Breast epithelium (tissue), 4 donors: ENCODE results near the gene KRT78. TPM values are rescaled to one million over a fixed set of nuclear protein-coding genes. Genes with fewer than 3 reads are reported as not detected.

Source experiments
- DNase-seq, 2 donors: peaks; one replicate each; pipeline ENCODE4 v3.0.0-alpha.2; 2019; ENCODE audit warnings: low spot score in 2 of 2
- H3K27ac ChIP-seq, 2 donors: fragments of 200-600 bp; sonication (generic) in 1 of 2; one replicate each; pipeline ENCODE4 v1.5.1; 2016 to 2019; ENCODE audit warnings: mild to moderate bottlenecking in 1 of 2
- H3K27me3 ChIP-seq, 2 donors: fragments of 200-600 bp; sonication (generic) in 1 of 2; one replicate each; pipeline versions ENCODE4 v1.5.1 to v1.6.0; 2017 to 2019; ENCODE audit warnings: control low read depth in 1 of 2, mild to moderate bottlenecking in 1 of 2
- H3K36me3 ChIP-seq: fragments of 200-600 bp; one replicate; pipeline ENCODE4 v1.5.1; 2019
- H3K4me1 ChIP-seq, 2 donors: fragments of 200-600 bp; sonication (generic); one replicate each; pipeline ENCODE4 v1.5.1; 2016 to 2019; ENCODE audit warnings: control low read depth in 1 of 2
- H3K4me3 ChIP-seq, 3 donors: fragments of 200-600 bp; sonication (generic); 1 replicate in 2 of 3; 2 replicates in 1 of 3; pipeline ENCODE4 v1.5.1; 2016 to 2019; ENCODE audit warnings: mild to moderate bottlenecking in 3 of 3, moderate library complexity in 2 of 3
- H3K9me3 ChIP-seq, 2 donors: fragments of 200-600 bp; sonication (generic) in 1 of 2; one replicate each; pipeline ENCODE4 v1.5.1; 2016 to 2019; ENCODE audit warnings: control low read depth in 1 of 2
- CTCF ChIP-seq, 3 donors: fragments of 450-650 bp; IDR thresholded peaks; one replicate each; pipeline ENCODE4 v1.5.1; 2016 to 2017; ENCODE audit warnings: antibody characterized with exemption in 3 of 3, mild to moderate bottlenecking in 3 of 3, moderate library complexity in 3 of 3
- POLR2A ChIP-seq: fragments of 450-650 bp; IDR thresholded peaks from one replicate; pipeline ENCODE4 v1.6.1; 2016; ENCODE audit warnings: antibody characterized with exemption, mild to moderate bottlenecking, moderate library complexity
- POLR2AphosphoS5 ChIP-seq, 3 donors: sonication (generic); formaldehyde crosslinking; IDR thresholded peaks; one replicate each; pipeline ENCODE4 v1.6.1; 2017; ENCODE audit warnings: antibody characterized with exemption in 3 of 3
- intact Hi-C: fragments of 100-400 bp; cut with DNase I; formaldehyde crosslinking; loops from one replicate; pipeline ENCODE4 v1.15.1; 2023; ENCODE audit warnings: low total_unique reads
- total RNA-seq, 3 donors: library from RNA; depleted of rRNA; stranded (reverse); fragments of >200 nt; gene quantifications; one replicate each; pipeline ENCODE4 v1.1.0, GENCODE V29; 2016

The KRT78 gene
- total RNA-seq, 3 donors from 2014 or later, result 2.0 TPM; not detected in 2

- Histone ChIP-seq H3K36me3 (no peaks in the 10 kb centered on the region), H3K4me1 (no peaks in the 10 kb centered on the region), H3K27me3 (peaks cover 0 to 4% of the 10 kb centered on the region in 2 donors), H3K4me3 (no peak overlapping the region), H3K27ac (no peak overlapping the region), H3K9me3 (no peaks in the 10 kb centered on the region)
- TF ChIP-seq POLR2A (no peak), POLR2AphosphoS5 (IDR thresholded peaks at IDR 0.05) (no peak), CTCF (IDR thresholded peaks at IDR 0.05) (no peak)
- no peak for DNase-seq
- intact Hi-C loops, result no loop called here
Observed at GRCh38 chr12:52818887-52819420, 29.8 kb downstream of the KRT78 start.

DNA sequence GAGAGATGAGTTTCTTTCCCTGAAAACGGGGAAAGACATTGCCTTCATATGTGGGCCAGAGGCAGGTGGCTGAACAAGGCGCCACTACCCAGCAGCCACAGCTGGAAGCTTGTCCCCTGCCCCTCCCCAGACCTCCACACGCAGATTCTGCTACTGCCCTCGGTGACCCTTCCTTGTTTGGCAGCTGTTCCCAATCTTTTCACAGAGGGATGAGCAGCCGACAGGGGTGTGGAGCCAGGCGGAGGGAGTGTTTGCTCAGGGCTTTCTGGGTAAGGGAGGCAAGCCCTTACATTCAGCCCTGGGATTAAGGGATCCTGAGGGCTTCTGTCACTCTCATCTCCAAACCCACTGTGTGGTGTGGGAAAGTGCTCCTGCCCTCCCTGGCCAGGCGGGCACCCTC lies 30.4 kb downstream of the KRT78 start:
- no peak for TF ChIP-seq POLR2A
- TF ChIP-seq POLR2AphosphoS5 (IDR thresholded peaks at IDR 0.05), result no peak
- no peak for TF ChIP-seq CTCF (IDR thresholded peaks at IDR 0.05)
- no peaks in the 10 kb centered on the region for H3K4me1 ChIP-seq
- no peaks in the 10 kb centered on the region for H3K9me3 ChIP-seq
- DNase-seq, result no peak
- H3K4me3 ChIP-seq, result no peak overlapping the region
- H3K27me3 ChIP-seq, result peaks cover 0 to 4% of the 10 kb centered on the region in 2 donors
- H3K27ac ChIP-seq, result no peak overlapping the region
- H3K36me3 ChIP-seq, result no peaks in the 10 kb centered on the region
- intact Hi-C loops, result no loop called here

GRCh38 chr12:52817699-52818238 lies 31.0 kb downstream of the KRT78 start:
- H3K27ac ChIP-seq, result no peak overlapping the region
- TF ChIP-seq POLR2A, result no peak
- TF ChIP-seq CTCF (IDR thresholded peaks at IDR 0.05), result no peak
- TF ChIP-seq POLR2AphosphoS5 (IDR thresholded peaks at IDR 0.05), result no peak
- no peaks in the 10 kb centered on the region for H3K4me1 ChIP-seq
- peaks cover 0 to 4% of the 10 kb centered on the region in 2 donors for H3K27me3 ChIP-seq
- H3K4me3 ChIP-seq, result no peak overlapping the region
- H3K9me3 ChIP-seq, result no peaks in the 10 kb centered on the region
- no peak for DNase-seq
- intact Hi-C loops, result no loop called here
- H3K36me3 ChIP-seq, result no peaks in the 10 kb centered on the region

DNA sequence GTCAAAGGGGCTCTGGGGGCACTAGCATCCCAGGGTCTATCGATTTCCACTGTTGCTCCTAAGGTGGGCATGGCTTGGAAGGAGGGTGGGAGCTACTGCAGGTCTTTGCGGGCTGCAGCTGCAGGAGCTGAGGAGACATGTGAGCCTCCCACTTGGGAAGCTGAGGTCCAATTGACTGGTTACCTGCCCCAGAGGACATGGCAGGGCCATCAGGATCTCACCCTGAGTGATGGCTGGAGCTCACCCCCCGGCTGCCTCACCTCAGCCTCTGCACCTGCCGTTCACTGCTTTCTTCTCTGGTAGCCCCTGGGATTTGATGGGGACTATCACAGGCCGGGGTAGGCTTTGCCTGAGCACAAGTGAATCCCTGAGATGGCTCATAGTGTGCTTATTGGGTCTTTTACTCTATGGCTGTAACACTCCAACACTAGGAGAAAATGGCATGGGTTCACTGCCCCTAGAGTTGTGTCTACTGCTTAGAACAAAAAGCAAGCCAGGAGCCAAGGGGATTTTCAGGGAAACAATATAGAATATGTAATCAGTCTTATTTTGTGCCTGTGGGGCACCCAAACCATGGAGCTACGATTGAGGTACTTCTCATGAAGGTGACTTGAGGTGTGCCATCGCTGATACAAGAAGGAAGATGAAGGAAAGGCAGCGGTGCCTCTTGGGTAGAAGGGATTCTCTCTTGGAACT lies 31.6 kb downstream of the KRT78 start:
- intact Hi-C loops, result no loop called here
- H3K27me3 ChIP-seq, result peaks cover 0 to 4% of the 10 kb centered on the region in 2 donors
- TF ChIP-seq POLR2AphosphoS5 (IDR thresholded peaks at IDR 0.05) (no peak), CTCF (IDR thresholded peaks at IDR 0.05) (no peak), POLR2A (no peak)
- H3K9me3 ChIP-seq, result no peaks in the 10 kb centered on the region
- H3K27ac ChIP-seq, result no peak overlapping the region
- no peak for DNase-seq
- H3K4me1 ChIP-seq, result no peaks in the 10 kb centered on the region
- H3K36me3 ChIP-seq, result no peaks in the 10 kb centered on the region
- H3K4me3 ChIP-seq, result no peak overlapping the region
